Amniotic stem cell (primary cell): ENCODE results near the gene CNTNAP2.
A peak's percentile ranks its signal among the peaks of the same experiment; 100 is the strongest.
"Not testable (repeated sequence)": the region's sequence is repeated elsewhere in the genome, so short reads cannot be mapped to it uniquely, and the experiment has no call there.

ENCODE experiments used
- DNase-seq: peaks from one replicate; lab custom pipeline; 2025; lab: John Stamatoyannopoulos, UW

CNTNAP2 gene

DNA sequence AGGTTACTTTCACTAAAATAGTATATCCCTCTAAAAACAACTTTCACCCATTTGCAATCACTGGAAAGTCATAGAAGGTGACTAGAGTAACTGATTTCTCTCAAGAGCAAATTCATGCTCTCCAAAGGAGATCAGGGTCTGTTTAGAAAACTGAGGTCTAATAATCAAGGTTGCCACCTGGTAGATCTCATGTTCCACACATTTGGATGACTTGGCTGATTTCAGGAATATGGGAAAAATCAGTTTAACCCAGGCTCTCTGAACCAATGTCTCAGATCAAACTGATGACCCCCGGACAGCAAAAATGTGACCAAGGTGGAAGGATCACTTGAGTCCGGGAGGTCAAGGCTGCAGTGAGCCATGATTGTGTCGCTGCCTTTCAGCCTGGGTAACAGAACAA, 1911.6 kb downstream of the CNTNAP2 start:
- DNase-seq, result no peak

DNA sequence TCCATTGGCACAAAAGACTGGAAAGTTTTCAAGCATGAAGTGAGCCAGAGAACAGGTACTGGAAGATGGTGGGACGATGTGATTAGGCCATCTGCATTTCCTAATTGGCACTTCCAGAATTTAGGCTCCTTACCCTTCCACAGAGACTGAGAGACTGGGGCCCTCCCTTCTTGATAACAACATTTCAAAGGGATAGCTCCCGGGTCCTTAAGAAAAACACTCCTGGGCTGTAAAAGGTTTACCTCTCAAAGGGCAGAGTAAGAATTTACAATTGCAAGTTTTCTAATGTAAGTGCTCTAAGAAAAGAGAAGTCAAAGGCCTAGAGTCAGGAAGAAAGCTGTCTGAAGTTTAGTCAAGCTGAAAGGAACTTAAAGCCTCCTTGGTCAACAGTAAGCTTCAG, 1914.4 kb downstream of the CNTNAP2 start:
- DNase-seq, result no peak

DNA sequence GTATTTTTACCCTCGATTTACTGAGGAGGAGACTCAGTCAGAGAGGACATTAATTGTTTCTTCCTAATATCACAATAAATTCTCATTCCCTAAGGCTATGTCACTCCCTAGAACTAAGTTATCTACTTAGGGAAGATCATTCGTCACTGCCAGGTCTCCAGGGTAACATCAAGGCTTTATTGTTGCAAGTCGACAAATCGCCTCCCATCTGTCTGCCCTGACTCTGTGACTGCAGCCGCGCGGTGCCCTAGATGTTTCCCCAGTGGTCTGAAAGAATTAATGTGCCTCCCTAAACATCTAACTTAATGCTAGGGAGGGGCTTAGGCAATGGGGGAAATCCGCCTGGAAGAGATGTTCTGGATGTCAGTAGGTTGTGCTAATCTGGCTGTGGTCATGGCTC, 1915.2 kb downstream of the CNTNAP2 start:
- no peak for DNase-seq

DNA sequence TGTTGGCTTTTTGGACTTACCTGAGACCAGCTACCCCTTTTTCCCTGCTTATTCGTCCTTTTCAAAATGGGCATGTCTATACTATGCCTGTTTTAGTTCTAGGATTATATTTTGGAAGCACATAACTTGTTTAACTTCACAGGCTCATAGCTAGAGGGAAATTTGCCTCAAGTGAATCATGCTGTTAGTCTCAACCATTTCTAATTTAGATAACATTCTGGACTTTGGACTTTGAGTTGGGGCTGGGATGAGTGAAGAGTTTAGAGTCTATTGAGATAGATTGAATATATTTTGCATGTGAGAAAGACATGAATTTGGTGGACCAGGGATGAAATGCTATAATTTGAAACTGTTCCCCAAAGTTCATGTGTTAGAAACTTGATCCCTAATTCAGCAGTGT, 1919.3 kb downstream of the CNTNAP2 start:
- DNase-seq, result no peak

- no peak for DNase-seq
These were observed 1920.4 kb downstream of the CNTNAP2 start for GRCh38 chr7:148037044-148037443.

GRCh38 chr7:148041156-148041555, 1924.6 kb downstream of the CNTNAP2 start:
- DNase-seq, result no peak

DNA sequence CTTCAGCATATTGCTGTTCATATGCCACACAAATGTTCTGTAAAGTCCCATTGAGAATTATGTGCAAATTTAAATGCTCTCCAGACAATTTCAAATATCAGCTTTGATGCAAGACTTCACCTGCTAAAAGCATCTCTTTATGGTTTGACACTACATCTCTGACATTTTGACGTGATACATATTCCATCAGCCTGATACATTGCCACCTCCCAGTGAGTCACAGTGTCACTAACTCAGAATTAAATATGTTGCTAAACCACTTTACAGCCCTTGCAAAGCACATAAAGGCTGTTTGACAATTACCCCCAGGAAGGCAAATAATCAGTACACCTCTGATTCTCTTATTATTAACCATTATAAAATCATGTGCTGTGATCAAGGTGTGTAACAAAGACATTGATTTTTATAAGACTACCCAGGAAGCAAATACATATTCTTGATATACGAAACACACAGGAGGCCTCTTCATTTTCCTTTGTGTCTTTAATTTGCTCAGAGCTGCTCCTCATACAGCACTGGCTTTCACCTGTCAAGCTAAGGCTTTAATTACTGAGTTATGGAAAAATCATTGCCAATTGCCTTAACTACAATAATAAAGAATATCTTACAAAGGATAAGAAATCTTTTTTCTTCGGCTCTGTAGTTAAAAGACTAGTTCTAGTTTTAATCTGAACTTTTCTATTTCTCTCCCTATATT, 1926.5 kb downstream of the CNTNAP2 start:
- DNase-seq, result no peak

DNA sequence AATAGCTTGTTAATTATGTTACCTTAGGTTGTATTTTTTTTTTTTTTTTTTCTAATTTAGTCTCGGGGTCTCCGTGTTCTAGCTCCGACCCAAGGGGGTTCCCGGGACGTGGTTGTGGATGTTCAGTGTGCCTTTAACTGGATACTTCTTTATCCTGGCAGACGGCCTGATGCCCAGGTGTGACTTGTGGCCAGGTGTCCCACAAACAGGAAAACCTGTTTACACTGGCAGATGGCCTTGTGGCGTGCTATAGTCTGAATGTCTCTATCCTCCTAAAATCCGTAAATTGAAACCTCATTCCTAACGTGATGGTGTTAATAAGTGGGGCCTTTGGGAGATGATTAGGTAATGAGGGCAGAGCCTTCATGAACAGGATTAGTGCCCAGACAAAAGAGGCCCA, 1927.6 kb downstream of the CNTNAP2 start:
- no peak for DNase-seq

DNA sequence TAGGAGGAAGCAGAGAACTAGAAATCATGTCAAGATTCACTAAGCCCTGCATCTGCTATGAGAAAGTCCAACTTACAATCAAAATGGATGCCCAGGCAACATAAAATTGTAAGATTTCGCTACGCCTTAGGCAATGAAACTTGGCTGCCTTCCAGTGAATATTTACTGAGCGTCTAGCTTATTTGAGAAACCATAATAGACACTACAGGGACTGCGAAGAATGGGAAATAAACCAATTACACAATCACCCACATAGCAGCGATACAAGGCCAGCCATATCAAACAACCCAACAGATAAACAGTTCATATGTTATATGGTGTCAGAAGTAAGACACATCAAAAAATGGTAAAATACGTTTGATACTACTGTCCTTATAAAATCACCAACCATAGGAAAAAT, 1928.9 kb downstream of the CNTNAP2 start:
- no peak for DNase-seq

- no peak for DNase-seq
These were observed 1932.5 kb downstream of the CNTNAP2 start for GRCh38 chr7:148049068-148049467.

DNA sequence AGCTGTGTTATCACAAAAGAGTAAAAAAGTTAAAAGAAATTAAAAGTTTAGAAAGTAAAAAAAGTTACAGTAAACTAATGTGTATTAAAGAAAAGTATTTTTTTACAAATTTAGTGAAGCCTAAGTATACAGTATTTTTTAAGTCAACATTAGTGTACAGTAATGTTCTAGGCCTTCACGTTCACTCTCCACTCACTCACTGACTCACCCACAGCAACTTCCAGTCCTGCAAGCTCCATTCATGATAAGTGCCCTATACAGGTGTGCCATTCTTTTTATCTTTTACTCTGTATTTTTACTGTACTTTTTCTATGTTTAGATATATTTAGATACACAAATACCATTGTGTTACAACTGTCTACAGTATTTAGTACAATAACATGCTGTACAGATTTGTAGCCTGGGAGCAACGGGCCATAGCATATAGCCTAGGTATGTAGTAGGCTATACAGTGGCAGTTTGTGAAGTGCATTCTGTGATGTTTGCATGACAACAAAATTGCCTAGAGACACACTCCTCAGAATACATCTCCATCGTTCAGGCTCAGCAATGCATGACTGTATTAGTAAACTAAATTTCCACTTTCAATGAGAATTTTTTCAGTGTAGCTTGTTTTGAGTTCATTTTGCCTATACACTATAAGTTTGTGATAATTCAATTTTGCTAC, 1934.0 kb downstream of the CNTNAP2 start:
- no peak for DNase-seq

DNA sequence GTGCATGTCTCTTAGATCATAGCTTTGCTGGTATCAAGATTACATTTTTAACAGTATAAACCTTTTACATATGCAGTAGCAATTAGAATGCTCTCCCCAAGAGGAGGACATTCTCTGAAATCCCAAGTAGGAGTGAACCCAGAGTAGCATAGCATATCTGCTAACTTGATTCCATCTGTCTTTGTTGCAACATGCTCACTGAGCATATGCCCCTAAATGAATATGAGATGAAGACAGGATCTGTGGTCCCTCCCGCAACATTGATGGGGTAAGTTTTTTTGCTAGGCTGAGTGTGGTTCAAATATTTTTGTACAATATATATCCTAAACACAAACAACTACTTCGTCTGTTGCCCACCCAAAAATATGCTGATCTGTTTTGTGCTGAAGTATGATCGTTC, 1939.8 kb downstream of the CNTNAP2 start:
- DNase-seq, result no peak

- no peak for DNase-seq
These were observed 1941.5 kb downstream of the CNTNAP2 start for GRCh38 chr7:148058092-148058491.

DNA sequence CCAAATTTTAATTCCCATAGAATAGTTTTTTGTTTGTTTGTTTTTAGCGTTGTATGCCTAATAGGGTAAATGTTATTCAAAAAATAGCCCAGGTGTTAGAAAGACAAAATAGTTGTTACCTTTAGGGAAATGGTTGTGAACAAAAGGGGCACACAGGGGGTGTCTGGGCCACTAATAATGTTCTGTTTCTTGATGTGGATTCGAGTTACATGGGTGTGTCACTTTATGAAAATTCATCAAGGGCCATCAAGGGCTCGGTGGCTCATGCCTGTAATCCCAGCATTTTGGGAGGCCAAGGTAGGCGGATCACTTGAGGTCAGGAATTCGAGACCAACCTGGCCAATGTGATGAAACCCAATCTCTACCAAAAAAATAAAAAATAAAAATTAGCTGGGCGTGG, 1942.2 kb downstream of the CNTNAP2 start:
- no peak for DNase-seq

GRCh38 chr7:148060724-148061123, 1944.1 kb downstream of the CNTNAP2 start:
- no peak for DNase-seq

DNA sequence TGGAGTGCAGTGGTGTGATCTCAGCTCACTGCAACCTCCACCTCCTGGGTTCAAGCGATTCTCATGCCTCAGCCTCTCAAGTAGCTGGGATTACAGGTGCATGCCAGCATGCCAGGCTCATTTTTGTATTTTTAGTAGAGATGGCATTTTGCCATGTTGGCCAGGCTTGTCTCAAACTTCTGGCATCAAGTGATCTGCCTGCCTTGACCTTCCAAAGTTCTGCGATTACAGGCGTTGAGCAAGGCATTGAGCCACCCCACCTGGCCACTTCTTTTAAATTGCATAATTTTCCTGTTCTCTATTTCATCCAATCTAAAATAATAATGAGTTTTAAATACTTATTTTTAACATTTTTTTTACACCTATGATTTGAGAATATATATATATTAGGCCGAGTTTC, 1961.5 kb downstream of the CNTNAP2 start:
- DNase-seq, result not testable (repeated sequence)

GRCh38 chr7:148079206-148080080, 1962.8 kb downstream of the CNTNAP2 start:
- no peak for DNase-seq

- no peak for DNase-seq
These were observed 1966.8 kb downstream of the CNTNAP2 start for GRCh38 chr7:148083448-148083847.

DNA sequence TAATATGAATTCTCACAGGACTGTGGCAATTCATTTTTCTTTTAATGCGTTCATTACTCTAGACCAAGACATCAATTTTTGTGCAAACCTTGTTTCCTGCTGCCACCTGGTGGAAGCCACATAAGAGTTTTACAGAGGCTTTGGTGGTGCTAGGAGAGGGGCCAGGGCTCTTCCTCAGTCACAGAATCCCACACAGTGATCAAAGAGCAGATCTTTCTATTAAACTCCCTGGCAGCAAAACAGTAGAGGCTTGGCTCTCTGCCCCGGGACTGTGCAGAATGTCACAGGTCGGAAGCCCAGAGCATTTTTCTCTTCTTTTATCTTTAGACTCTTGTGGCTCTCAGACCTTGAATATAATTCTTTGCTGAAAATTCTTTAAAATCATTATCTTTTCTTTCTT, 1967.5 kb downstream of the CNTNAP2 start:
- DNase-seq, result peak; percentile 62

DNA sequence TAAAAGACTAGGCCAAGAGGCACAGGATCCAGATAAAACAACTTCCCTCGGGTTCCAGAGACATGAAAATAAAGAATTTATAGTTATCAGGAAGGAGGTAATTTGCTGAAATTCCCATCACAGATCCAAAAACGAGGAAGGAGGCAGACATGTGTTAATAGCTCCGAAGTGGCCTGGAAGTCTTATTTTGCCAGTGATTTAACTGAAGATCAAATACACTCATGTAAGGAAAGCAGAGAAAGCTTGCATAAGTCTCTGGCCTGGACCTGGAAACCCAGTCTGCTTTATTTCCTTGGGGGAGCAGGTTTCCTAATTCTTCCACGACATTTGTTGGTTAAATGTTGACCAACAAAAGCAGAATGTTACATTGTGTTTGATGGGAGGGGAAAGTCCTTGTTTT, 1975.3 kb downstream of the CNTNAP2 start:
- no peak for DNase-seq

- no peak for DNase-seq
These were observed 1977.0 kb downstream of the CNTNAP2 start for GRCh38 chr7:148093375-148094166.

DNA sequence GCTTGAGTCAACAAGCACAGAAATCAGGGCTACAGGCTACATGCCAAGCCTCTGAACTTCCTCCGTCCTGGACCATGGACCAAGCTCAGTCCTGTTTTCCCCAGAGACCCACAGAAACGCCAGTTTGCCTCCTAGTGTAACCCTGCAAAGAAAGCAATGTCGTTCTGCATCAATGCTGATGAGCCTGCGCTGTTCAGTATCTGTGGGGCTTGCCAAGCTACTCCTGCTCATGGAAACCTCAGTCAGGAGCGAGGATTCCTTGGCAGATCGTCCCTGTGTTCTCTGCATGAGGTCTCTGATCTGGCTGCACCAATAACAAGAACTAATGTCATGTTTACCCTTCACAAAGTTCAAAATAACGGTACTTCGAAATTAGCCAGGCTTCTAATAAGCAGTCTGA, 1978.5 kb downstream of the CNTNAP2 start:
- no peak for DNase-seq
